Duodenal mucosa (tissue), 2 donors: ENCODE data around the gene LCOR.

Experiments
- H3K27ac ChIP-seq: one replicate; pipeline ENCODE4 v1.7.0; 2013; ENCODE audit warnings: low read depth, low read length
- H3K27me3 ChIP-seq, 2 donors: one replicate each; pipeline ENCODE4 v1.7.0; 2013; ENCODE audit warnings: low read length in 2 of 2, control low read depth in 1 of 2; ENCODE audit not compliant: insufficient read depth in 2 of 2, control insufficient read depth in 1 of 2
- H3K36me3 ChIP-seq, 2 donors: one replicate each; pipeline ENCODE4 v1.7.0; 2013; ENCODE audit warnings: low read length in 2 of 2, control low read depth in 1 of 2; ENCODE audit not compliant: insufficient read depth in 2 of 2, control insufficient read depth in 1 of 2
- H3K4me1 ChIP-seq, 2 donors: one replicate each; pipeline ENCODE4 v1.7.0; 2013; ENCODE audit warnings: low read length in 2 of 2, control low read depth in 1 of 2; ENCODE audit not compliant: insufficient read depth in 2 of 2, control insufficient read depth in 1 of 2
- H3K4me3 ChIP-seq, 2 donors: one replicate each; pipeline ENCODE4 v1.7.0; 2013; ENCODE audit warnings: low read length in 2 of 2, low read depth in 1 of 2
- H3K9ac ChIP-seq, 2 donors: one replicate each; pipeline ENCODE4 v1.7.0; 2013; ENCODE audit warnings: low read length in 2 of 2, low read depth in 1 of 2
- H3K9me3 ChIP-seq, 2 donors: one replicate each; pipeline ENCODE4 v1.7.0; 2013; ENCODE audit warnings: low read length in 2 of 2, control low read depth in 1 of 2; ENCODE audit not compliant: control insufficient read depth in 1 of 2

Gene LCOR

GRCh38 chr10:96826438-96826837 is 5.7 kb upstream of the LCOR start:
- Histone ChIP-seq H3K27me3 (no peaks in the 10 kb centered on the region), H3K4me1 (peaks cover 9% of the 10 kb centered on the region in 2 donors), H3K9ac (no peak overlapping the region), H3K27ac (no peak overlapping the region), H3K36me3 (no peaks in the 10 kb centered on the region), H3K9me3 (no peaks in the 10 kb centered on the region), H3K4me3 (no peak overlapping the region)

- no peak overlapping the region for H3K27ac ChIP-seq
- no peaks in the 10 kb centered on the region for H3K27me3 ChIP-seq
- H3K9me3 ChIP-seq = no peaks in the 10 kb centered on the region
- peaks cover 9 to 12% of the 10 kb centered on the region in 2 donors for H3K4me1 ChIP-seq
- no peak overlapping the region for H3K9ac ChIP-seq
- no peaks in the 10 kb centered on the region for H3K36me3 ChIP-seq
- no peak overlapping the region for H3K4me3 ChIP-seq
These were observed 3.5 kb upstream of the LCOR start for GRCh38 chr10:96828609-96829008.

- Histone ChIP-seq H3K4me1 (peaks cover 12 to 15% of the 10 kb centered on the region in 2 donors), H3K27me3 (no peaks in the 10 kb centered on the region), H3K9me3 (no peaks in the 10 kb centered on the region), H3K9ac (no peak overlapping the region), H3K27ac (no peak overlapping the region), H3K4me3 (no peak overlapping the region), H3K36me3 (no peaks in the 10 kb centered on the region)
These were observed 2.9 kb upstream of the LCOR start for GRCh38 chr10:96829029-96829773.

- Histone ChIP-seq H3K9me3 (no peaks in the 10 kb centered on the region), H3K9ac (peak overlapping the region in 1 of 2 donors; percentile 26), H3K27ac (no peak overlapping the region), H3K4me3 (peak overlapping the region in 1 of 2 donors; percentile 65), H3K4me1 (peaks cover 16 to 23% of the 10 kb centered on the region in 2 donors), H3K36me3 (no peaks in the 10 kb centered on the region), H3K27me3 (no peaks in the 10 kb centered on the region)
These were observed 1.4 kb upstream of the LCOR start for GRCh38 chr10:96830511-96831199.

- no peaks in the 10 kb centered on the region for H3K36me3 ChIP-seq
- H3K4me1 ChIP-seq = peaks cover 23 to 30% of the 10 kb centered on the region in 2 donors
- H3K9ac ChIP-seq = peak overlapping the region; percentile 52 to 68
- H3K4me3 ChIP-seq = peak overlapping the region; percentile 58 to 65
- H3K9me3 ChIP-seq = no peaks in the 10 kb centered on the region
- H3K27ac ChIP-seq = peak overlapping the region; percentile 82
- no peaks in the 10 kb centered on the region for H3K27me3 ChIP-seq
These were observed 765 bp upstream of the LCOR start for GRCh38 chr10:96831200-96831866.

GRCh38 chr10:96832721-96833219 is 672 bp downstream of the LCOR start:
- no peaks in the 10 kb centered on the region for H3K36me3 ChIP-seq
- peak overlapping the region; percentile 81 to 84 for H3K9ac ChIP-seq
- no peaks in the 10 kb centered on the region for H3K9me3 ChIP-seq
- peak overlapping the region; percentile 88 to 89 for H3K4me3 ChIP-seq
- H3K27ac ChIP-seq = peak overlapping the region; percentile 92
- peaks cover 28 to 36% of the 10 kb centered on the region in 2 donors for H3K4me1 ChIP-seq
- no peaks in the 10 kb centered on the region for H3K27me3 ChIP-seq

- Histone ChIP-seq H3K36me3 (peaks cover 0 to 3% of the 10 kb centered on the region in 2 donors), H3K4me3 (peak overlapping the region; percentile 88 to 89), H3K27ac (peak overlapping the region; percentile 79), H3K9ac (peak overlapping the region; percentile 81 to 84), H3K27me3 (no peaks in the 10 kb centered on the region), H3K9me3 (no peaks in the 10 kb centered on the region), H3K4me1 (peaks cover 28 to 36% of the 10 kb centered on the region in 2 donors)
These were observed 1.3 kb downstream of the LCOR start for GRCh38 chr10:96833220-96834001.

GRCh38 chr10:96834120-96834519 is 2.0 kb downstream of the LCOR start:
- Histone ChIP-seq H3K9me3 (no peaks in the 10 kb centered on the region), H3K4me1 (peaks cover 28 to 36% of the 10 kb centered on the region in 2 donors), H3K27ac (no peak overlapping the region), H3K36me3 (peaks cover 0 to 7% of the 10 kb centered on the region in 2 donors), H3K9ac (peak overlapping the region; percentile 81 to 84), H3K27me3 (no peaks in the 10 kb centered on the region), H3K4me3 (peak overlapping the region; percentile 88 to 89)

GRCh38 chr10:96835899-96836298 is 3.8 kb downstream of the LCOR start:
- peaks cover 0 to 7% of the 10 kb centered on the region in 2 donors for H3K36me3 ChIP-seq
- peak overlapping the region; percentile 9 to 34 for H3K4me3 ChIP-seq
- H3K9me3 ChIP-seq = no peaks in the 10 kb centered on the region
- no peaks in the 10 kb centered on the region for H3K27me3 ChIP-seq
- H3K4me1 ChIP-seq = peaks cover 28 to 34% of the 10 kb centered on the region in 2 donors
- H3K9ac ChIP-seq = no peak overlapping the region
- H3K27ac ChIP-seq = no peak overlapping the region
